OCI-LY1 (cell line): ENCODE measurements around the gene CFAP157.
"Not testable (repeated sequence)": the region's sequence is repeated elsewhere in the genome, so short reads cannot be mapped to it uniquely, and the experiment has no call there.

Experiments used
- H2AFZ ChIP-seq: fragments of 200-600 bp; sonication (generic), shearing (Covaris generic); 2 replicates; pipeline ENCODE4 v1.6.0; 2014; ENCODE audit warnings: antibody characterized with exemption, mild to moderate bottlenecking, low read length
- H3F3A ChIP-seq: fragments of 200-600 bp; sonication (generic), shearing (Covaris generic); 2 replicates; pipeline ENCODE4 v1.6.0; 2014; ENCODE audit warnings: mild to moderate bottlenecking, antibody characterized with exemption, low read length, moderate library complexity; ENCODE audit not compliant: insufficient read depth
- H3K27ac ChIP-seq: fragments of 200-600 bp; sonication (generic); 2 replicates; pipeline ENCODE4 v1.5.1; 2014; ENCODE audit warnings: low read length, mixed run types, mild to moderate bottlenecking, low read depth; ENCODE audit not compliant: poor library complexity, severe bottlenecking
- H3K27me3 ChIP-seq: fragments of 200-600 bp; sonication (generic); 2 replicates; pipeline ENCODE4 v1.6.0; 2014; ENCODE audit warnings: antibody characterized with exemption, mild to moderate bottlenecking, low read length, moderate library complexity; ENCODE audit not compliant: insufficient read depth
- H3K36me3 ChIP-seq: fragments of 200-600 bp; sonication (generic); 2 replicates; pipeline ENCODE4 v1.6.1; 2014; ENCODE audit warnings: mild to moderate bottlenecking, antibody characterized with exemption, low read length, moderate library complexity, mixed read lengths; ENCODE audit not compliant: insufficient read depth
- H3K4me1 ChIP-seq: fragments of 200-600 bp; sonication (generic); 2 replicates; pipeline ENCODE4 v1.5.1; 2014; ENCODE audit warnings: mild to moderate bottlenecking, low read length, moderate library complexity; ENCODE audit not compliant: insufficient read depth, severe bottlenecking
- H3K4me2 ChIP-seq: fragments of 200-600 bp; sonication (generic), shearing (Covaris generic); 2 replicates; pipeline ENCODE4 v1.6.1; 2014; ENCODE audit warnings: low read length
- H3K4me3 ChIP-seq: fragments of 200-600 bp; sonication (generic); 2 replicates; pipeline ENCODE4 v1.5.1; 2014; ENCODE audit warnings: low read length, low read depth, mild to moderate bottlenecking, mixed read lengths; ENCODE audit not compliant: poor library complexity, severe bottlenecking
- H3K79me2 ChIP-seq: fragments of 200-600 bp; shearing (Covaris generic); 2 replicates; pipeline ENCODE4 v1.6.1; 2016; ENCODE audit warnings: mixed run types, low read length, mixed read lengths; ENCODE audit not compliant: insufficient read depth
- H3K9ac ChIP-seq: fragments of 200-600 bp; sonication (generic), shearing (Covaris generic); 2 replicates; pipeline ENCODE4 v1.6.1; 2014; ENCODE audit warnings: mild to moderate bottlenecking, low read length, mixed read lengths
- H3K9me2 ChIP-seq: fragments of 200-600 bp; sonication (generic), shearing (Covaris generic); 2 replicates; pipeline ENCODE4 v1.6.1; 2014; ENCODE audit warnings: low read depth, mild to moderate bottlenecking, low read length, mixed read lengths
- H3K9me3 ChIP-seq: fragments of 200-600 bp; shearing (Covaris generic); 2 replicates; pipeline ENCODE4 v1.6.1; 2014; ENCODE audit warnings: low read length, mixed read lengths
- H4K20me1 ChIP-seq: fragments of 200-600 bp; sonication (generic), shearing (Covaris generic); 2 replicates; pipeline ENCODE4 v1.6.0; 2016; ENCODE audit warnings: mild to moderate bottlenecking, low read length; ENCODE audit not compliant: insufficient read depth
- EZH2 ChIP-seq: fragments of 200-600 bp; sonication (generic), shearing (Covaris generic); IDR thresholded peaks from 2 replicates; pipeline ENCODE4 v1.8.0; 2017; ENCODE audit warnings: borderline replicate concordance, mixed run types, mild to moderate bottlenecking, antibody characterized with exemption, low read length, moderate library complexity, mixed read lengths
- TF ChIP-seq, protein P1 (sequence below): fragments of 200-600 bp; sonication (generic), shearing (Covaris generic); IDR thresholded peaks from 2 replicates; pipeline ENCODE4 v1.5.1; 2017; ENCODE audit warnings: mild to moderate bottlenecking, antibody characterized with exemption, low read length, moderate library complexity, mixed read lengths

The CFAP157 gene

DNA sequence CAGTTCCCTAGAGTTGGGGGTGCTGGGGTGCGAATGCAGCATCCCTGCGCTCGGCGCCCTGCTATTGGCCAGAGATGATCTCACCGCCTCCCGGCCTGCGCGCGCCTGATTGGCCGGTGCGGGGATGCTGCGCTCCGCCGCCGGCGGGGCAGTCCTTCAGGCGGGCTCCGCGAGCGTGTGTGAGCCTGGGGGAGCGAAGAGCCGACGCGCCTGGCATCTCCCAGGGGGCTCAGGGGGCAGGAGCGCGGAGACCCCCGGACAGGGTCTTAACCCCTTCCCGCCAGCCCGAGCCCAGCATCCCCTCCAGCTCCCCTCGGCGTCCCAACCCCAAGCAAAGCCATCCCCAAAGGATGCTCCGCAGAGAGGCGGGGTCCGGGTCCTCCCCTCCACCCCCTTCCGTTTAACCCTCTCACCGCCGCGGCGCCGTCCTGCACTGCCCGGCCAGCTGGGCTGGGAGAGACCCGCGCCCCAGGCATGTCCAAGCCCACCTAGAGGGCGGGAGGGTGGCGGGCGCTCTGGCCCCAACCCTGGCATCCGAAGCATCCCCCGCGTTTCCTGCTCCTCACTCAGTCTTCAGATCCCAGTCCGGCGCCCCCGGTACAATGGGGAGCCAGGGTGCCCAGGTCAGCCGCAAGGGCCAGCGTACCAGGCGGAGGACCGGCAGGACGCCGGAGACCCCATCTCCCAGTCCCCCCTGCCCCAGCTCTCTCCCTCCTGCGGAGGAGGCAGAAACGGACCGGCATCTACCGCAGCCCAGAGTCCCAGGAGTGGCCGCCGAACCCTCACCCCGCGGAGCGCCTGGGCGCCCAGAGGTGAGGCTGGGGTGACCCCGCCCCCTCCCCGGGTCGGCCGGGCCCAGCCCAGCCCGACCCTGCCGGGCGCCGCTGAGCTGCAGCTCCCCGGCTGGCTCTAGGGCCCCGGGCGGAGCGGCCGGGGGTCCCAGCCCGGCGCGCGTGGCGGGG lies 47.6 kb downstream of the CFAP157 start:
- Histone ChIP-seq H3K36me3 (peaks cover under 1% of the 10 kb centered on the region), H3K4me3 (no peak overlapping the region), H3K9ac (no peak overlapping the region), H3K9me3 (no peaks in the 10 kb centered on the region), H3K79me2 (no peaks in the 10 kb centered on the region), H3K27me3 (no peaks in the 10 kb centered on the region), H3K4me1 (no peaks in the 10 kb centered on the region), H3K27ac (no peak overlapping the region), H3K9me2 (no peaks in the 10 kb centered on the region), H3F3A (no peaks in the 10 kb centered on the region), H2AFZ (no peak overlapping the region), H4K20me1 (no peaks in the 10 kb centered on the region), H3K4me2 (no peak overlapping the region)
- TF ChIP-seq EZH2: no peak
- TF ChIP-seq, protein P1, sequence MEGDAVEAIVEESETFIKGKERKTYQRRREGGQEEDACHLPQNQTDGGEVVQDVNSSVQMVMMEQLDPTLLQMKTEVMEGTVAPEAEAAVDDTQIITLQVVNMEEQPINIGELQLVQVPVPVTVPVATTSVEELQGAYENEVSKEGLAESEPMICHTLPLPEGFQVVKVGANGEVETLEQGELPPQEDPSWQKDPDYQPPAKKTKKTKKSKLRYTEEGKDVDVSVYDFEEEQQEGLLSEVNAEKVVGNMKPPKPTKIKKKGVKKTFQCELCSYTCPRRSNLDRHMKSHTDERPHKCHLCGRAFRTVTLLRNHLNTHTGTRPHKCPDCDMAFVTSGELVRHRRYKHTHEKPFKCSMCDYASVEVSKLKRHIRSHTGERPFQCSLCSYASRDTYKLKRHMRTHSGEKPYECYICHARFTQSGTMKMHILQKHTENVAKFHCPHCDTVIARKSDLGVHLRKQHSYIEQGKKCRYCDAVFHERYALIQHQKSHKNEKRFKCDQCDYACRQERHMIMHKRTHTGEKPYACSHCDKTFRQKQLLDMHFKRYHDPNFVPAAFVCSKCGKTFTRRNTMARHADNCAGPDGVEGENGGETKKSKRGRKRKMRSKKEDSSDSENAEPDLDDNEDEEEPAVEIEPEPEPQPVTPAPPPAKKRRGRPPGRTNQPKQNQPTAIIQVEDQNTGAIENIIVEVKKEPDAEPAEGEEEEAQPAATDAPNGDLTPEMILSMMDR: no peak

DNA sequence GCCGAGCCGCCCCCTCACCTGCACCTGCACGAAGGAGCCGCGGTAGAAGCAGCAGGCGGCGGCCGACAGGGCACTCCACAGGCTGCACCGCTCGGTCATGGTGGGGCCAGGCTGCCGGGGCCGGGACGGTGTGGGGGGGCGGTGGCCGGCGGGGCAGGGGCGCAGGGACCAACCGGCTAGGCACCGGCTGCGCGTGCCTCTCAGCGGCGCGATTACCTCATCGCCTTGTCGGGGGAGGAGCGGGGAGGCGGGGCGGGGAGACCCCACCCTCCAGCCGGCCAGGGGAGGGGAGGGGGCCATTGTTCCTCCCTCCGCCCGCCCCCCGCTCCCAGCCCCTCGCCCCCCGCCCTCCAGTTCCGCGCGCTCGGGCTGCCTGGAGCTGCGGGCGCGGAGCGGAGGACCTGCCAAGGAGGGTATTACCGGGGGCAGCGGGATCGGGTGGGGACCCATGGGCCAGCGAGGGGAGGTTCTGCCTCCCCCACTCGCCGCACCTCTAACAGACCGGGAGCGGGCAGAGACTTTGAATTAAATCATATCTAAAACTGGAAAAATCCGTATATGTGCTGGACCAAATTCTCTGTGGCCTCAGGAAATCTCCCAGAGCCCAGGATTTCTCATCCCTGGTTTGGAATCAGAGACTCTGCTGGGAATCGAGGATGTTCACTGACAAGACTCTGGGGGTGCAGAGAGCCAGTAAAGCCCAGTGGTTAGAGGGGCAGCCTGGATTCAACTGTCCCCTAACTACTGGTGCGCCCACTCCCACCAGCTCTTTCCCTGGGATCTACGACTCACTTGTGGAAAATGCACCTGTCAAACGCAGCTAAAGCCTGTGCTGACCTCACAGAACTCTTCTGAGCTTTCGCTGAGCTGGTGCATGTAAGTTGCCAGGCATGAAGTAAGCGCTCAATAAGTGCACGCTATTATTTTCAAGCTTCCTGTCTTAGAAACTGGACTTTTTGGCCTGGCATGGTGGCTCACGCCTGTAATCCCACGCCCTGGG lies 48.6 kb downstream of the CFAP157 start:
- Histone ChIP-seq H3K9ac (no peak overlapping the region), H3K9me2 (no peaks in the 10 kb centered on the region), H3K4me1 (no peaks in the 10 kb centered on the region), H3F3A (no peaks in the 10 kb centered on the region), H3K27ac (no peak overlapping the region), H2AFZ (no peak overlapping the region), H3K27me3 (no peaks in the 10 kb centered on the region), H3K36me3 (no peaks in the 10 kb centered on the region; the same call in 1 of the 2 replicates), H3K79me2 (no peaks in the 10 kb centered on the region), H3K9me3 (no peaks in the 10 kb centered on the region), H3K4me2 (no peak overlapping the region), H3K4me3 (no peak overlapping the region), H4K20me1 (no peaks in the 10 kb centered on the region)
- TF ChIP-seq EZH2: no peak
- TF ChIP-seq, protein P1: no peak

DNA sequence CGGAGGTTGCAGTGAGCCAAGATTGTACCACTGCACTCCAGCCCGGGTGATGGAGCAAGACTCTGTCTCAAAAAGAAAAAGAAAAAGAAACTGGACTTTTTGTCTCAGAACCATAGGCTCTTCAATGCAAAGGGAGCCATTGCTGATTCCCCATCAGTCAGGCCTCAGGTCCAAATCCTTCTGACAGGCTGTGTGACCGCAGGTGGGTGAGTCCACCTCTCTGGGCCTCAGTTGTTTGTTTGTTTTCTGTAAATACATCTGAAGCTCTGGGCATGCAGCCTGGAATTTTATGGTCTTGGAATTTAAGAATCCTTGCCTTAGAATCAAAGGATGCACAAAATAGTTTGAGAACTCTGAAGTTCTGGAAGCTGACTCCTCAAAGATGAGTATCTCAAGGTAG lies 49.4 kb downstream of the CFAP157 start:
- Histone ChIP-seq H2AFZ (no peak overlapping the region), H3F3A (no peaks in the 10 kb centered on the region), H3K79me2 (no peaks in the 10 kb centered on the region), H4K20me1 (no peaks in the 10 kb centered on the region), H3K9me2 (no peaks in the 10 kb centered on the region), H3K4me1 (no peaks in the 10 kb centered on the region), H3K9me3 (no peaks in the 10 kb centered on the region), H3K36me3 (no peaks in the 10 kb centered on the region), H3K27me3 (no peaks in the 10 kb centered on the region), H3K4me3 (no peak overlapping the region), H3K4me2 (no peak overlapping the region), H3K27ac (no peak overlapping the region), H3K9ac (no peak overlapping the region)
- TF ChIP-seq EZH2: no peak
- TF ChIP-seq, protein P1: no peak

DNA sequence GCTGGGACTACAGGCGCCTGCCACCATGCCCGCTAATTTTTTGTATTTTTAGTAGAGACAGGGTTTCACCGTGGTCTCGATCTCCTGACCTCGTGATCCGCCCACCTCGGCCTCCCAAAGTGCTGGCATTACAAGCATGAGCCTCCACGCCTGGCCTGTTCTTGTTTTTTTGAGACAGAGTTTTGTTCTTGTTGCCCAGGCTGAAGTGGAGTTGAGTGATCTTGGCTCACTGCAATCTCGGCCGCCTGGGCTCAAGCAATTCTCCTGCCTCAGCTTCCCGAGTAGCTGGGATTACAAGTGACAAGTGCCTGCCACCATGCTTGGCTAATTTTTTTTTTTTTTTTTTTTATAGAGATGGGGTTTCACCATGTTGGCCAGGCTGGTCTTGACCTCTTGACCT lies 50.0 kb downstream of the CFAP157 start:
- not testable (repeated sequence) for H3K27ac ChIP-seq, H4K20me1 ChIP-seq, H3K4me3 ChIP-seq, H3K4me2 ChIP-seq, H3K27me3 ChIP-seq, H2AFZ ChIP-seq, H3K4me1 ChIP-seq, H3K9me3 ChIP-seq, H3K36me3 ChIP-seq, H3F3A ChIP-seq, H3K9me2 ChIP-seq, H3K79me2 ChIP-seq, H3K9ac ChIP-seq
